Measurements from ENCODE around the gene C1GALT1C1L. TPM values are rescaled to one million over a fixed set of nuclear protein-coding genes. Genes with fewer than 3 reads are reported as not detected.

The C1GALT1C1L gene
- total and polyA plus RNA-seq, 2 experiments from 2014 or later = 0.41 TPM; not detected in 1

GRCh38 chr2:43675646-43676321, 445 bp downstream of the C1GALT1C1L start:
- no peaks in the 10 kb centered on the region for H3K79me2 ChIP-seq (ENCODE audit: insufficient read depth)
- H3F3A ChIP-seq (ENCODE audit: insufficient read depth) = no peaks in the 10 kb centered on the region
- TF ChIP-seq EZH2 (IDR thresholded peaks at IDR 0.05; ENCODE audit: insufficient read depth, poor library complexity, severe bottlenecking) (no peak), EZH2phosphoT487 (IDR thresholded peaks at IDR 0.05; ENCODE audit: insufficient read depth, low read depth) (no peak)
- H3K36me3 ChIP-seq (ENCODE audit: low read depth) = no peaks in the 10 kb centered on the region
- no peaks in the 10 kb centered on the region for H4K20me1 ChIP-seq (ENCODE audit: insufficient read depth)
- DNase-seq = peak; percentile 4
- 56 to 57% methylated on average over 14 of the region's 14 CpGs for WGBS, 2 experiments (ENCODE audit: low coverage in 1 of 2, low lambda C conversion rate in 2 of 2, missing lambda C conversion rate in 2 of 2)
- H3K4me1 ChIP-seq (ENCODE audit: insufficient read depth) = no peaks in the 10 kb centered on the region
- peak overlapping the region; percentile 60 for H3K9ac ChIP-seq
- no peak overlapping the region for H3K27ac ChIP-seq
- H2AFZ ChIP-seq = peak overlapping the region; percentile 90
- in situ Hi-C loops (cut with MboI) = no loop called here
- H3K4me3 ChIP-seq = peak overlapping the region; percentile 72
- peaks cover 6% of the 10 kb centered on the region for H3K9me3 ChIP-seq (ENCODE audit: low read depth)
- no peaks in the 10 kb centered on the region for H3K27me3 ChIP-seq (replicated peaks; ENCODE audit: insufficient read depth)
- no peaks in the 10 kb centered on the region for H3K9me2 ChIP-seq (ENCODE audit: insufficient read depth)
- H3K4me2 ChIP-seq (ENCODE audit: unreplicated experiment) = peak overlapping the region; percentile 74

- H3K9me3 ChIP-seq (ENCODE audit: low read depth) = no peaks in the 10 kb centered on the region
- no peak for TF ChIP-seq EZH2 (IDR thresholded peaks at IDR 0.05; ENCODE audit: insufficient read depth, poor library complexity, severe bottlenecking)
- no peak for TF ChIP-seq EZH2phosphoT487 (IDR thresholded peaks at IDR 0.05; ENCODE audit: insufficient read depth, low read depth)
- no peaks in the 10 kb centered on the region for H3F3A ChIP-seq (ENCODE audit: insufficient read depth)
- in situ Hi-C loops (cut with MboI) = no loop called here
- H3K4me1 ChIP-seq (ENCODE audit: insufficient read depth) = no peaks in the 10 kb centered on the region
- no peaks in the 10 kb centered on the region for H3K27me3 ChIP-seq (replicated peaks; ENCODE audit: insufficient read depth)
- no peak overlapping the region for H3K4me2 ChIP-seq (ENCODE audit: unreplicated experiment)
- 83 to 89% methylated on average over 3 of the region's 3 CpGs for WGBS, 2 experiments (ENCODE audit: low coverage in 1 of 2, low lambda C conversion rate in 2 of 2, missing lambda C conversion rate in 2 of 2)
- no peak overlapping the region for H3K27ac ChIP-seq
- H3K9me2 ChIP-seq (ENCODE audit: insufficient read depth) = no peaks in the 10 kb centered on the region; the same call in 1 of the 2 replicates
- DNase-seq = no peak
- H3K79me2 ChIP-seq (ENCODE audit: insufficient read depth) = no peaks in the 10 kb centered on the region
- H4K20me1 ChIP-seq (ENCODE audit: insufficient read depth) = no peaks in the 10 kb centered on the region
- H2AFZ ChIP-seq = no peak overlapping the region
- no peaks in the 10 kb centered on the region for H3K36me3 ChIP-seq (ENCODE audit: low read depth)
- no peak overlapping the region for H3K9ac ChIP-seq
- H3K4me3 ChIP-seq = no peak overlapping the region
Observed at GRCh38 chr2:43657241-43657640, 19.0 kb downstream of the C1GALT1C1L start.

GRCh38 chr2:43653506-43653905, 22.7 kb downstream of the C1GALT1C1L start:
- H2AFZ ChIP-seq = no peak overlapping the region
- peaks cover 6% of the 10 kb centered on the region; the same call in 1 of the 2 replicates for H3F3A ChIP-seq (ENCODE audit: insufficient read depth)
- H3K9ac ChIP-seq = no peak overlapping the region
- H3K27ac ChIP-seq = no peak overlapping the region
- H3K36me3 ChIP-seq (ENCODE audit: low read depth) = no peaks in the 10 kb centered on the region
- no peak overlapping the region for H3K4me2 ChIP-seq (ENCODE audit: unreplicated experiment)
- H3K9me2 ChIP-seq (ENCODE audit: insufficient read depth) = no peaks in the 10 kb centered on the region; the same call in 1 of the 2 replicates
- no peaks in the 10 kb centered on the region for H3K79me2 ChIP-seq (ENCODE audit: insufficient read depth)
- TF ChIP-seq EZH2phosphoT487 (IDR thresholded peaks at IDR 0.05; ENCODE audit: insufficient read depth, low read depth) (no peak), EZH2 (IDR thresholded peaks at IDR 0.05; ENCODE audit: insufficient read depth, poor library complexity, severe bottlenecking) (no peak)
- WGBS, 2 experiments (ENCODE audit: low coverage in 1 of 2, low lambda C conversion rate in 2 of 2, missing lambda C conversion rate in 2 of 2) = 88 to 90% methylated on average over 2 of the region's 2 CpGs
- no peak for DNase-seq
- H3K9me3 ChIP-seq (ENCODE audit: low read depth) = no peaks in the 10 kb centered on the region
- peaks cover 8% of the 10 kb centered on the region; the same call in 1 of the 2 replicates for H3K4me1 ChIP-seq (ENCODE audit: insufficient read depth)
- in situ Hi-C loops (cut with MboI) = no loop called here
- no peak overlapping the region for H3K4me3 ChIP-seq
- no peaks in the 10 kb centered on the region for H4K20me1 ChIP-seq (ENCODE audit: insufficient read depth)
- no peaks in the 10 kb centered on the region for H3K27me3 ChIP-seq (replicated peaks; ENCODE audit: insufficient read depth)

GRCh38 chr2:43648994-43649701, 27.1 kb downstream of the C1GALT1C1L start:
- H2AFZ ChIP-seq = peak overlapping the region; percentile 18; the same call in 1 of the 2 replicates
- no peak overlapping the region for H3K4me2 ChIP-seq (ENCODE audit: unreplicated experiment)
- H3K79me2 ChIP-seq (ENCODE audit: insufficient read depth) = no peaks in the 10 kb centered on the region
- no peaks in the 10 kb centered on the region for H3K36me3 ChIP-seq (ENCODE audit: low read depth)
- H4K20me1 ChIP-seq (ENCODE audit: insufficient read depth) = no peaks in the 10 kb centered on the region
- no peak overlapping the region for H3K9ac ChIP-seq
- peaks cover 6% of the 10 kb centered on the region; the same call in 1 of the 2 replicates for H3F3A ChIP-seq (ENCODE audit: insufficient read depth)
- H3K4me3 ChIP-seq = no peak overlapping the region
- H3K9me3 ChIP-seq (ENCODE audit: low read depth) = no peaks in the 10 kb centered on the region
- H3K9me2 ChIP-seq (ENCODE audit: insufficient read depth) = no peaks in the 10 kb centered on the region
- H3K4me1 ChIP-seq (ENCODE audit: insufficient read depth) = peaks cover 8% of the 10 kb centered on the region; the same call in 1 of the 2 replicates
- TF ChIP-seq EZH2 (IDR thresholded peaks at IDR 0.05; ENCODE audit: insufficient read depth, poor library complexity, severe bottlenecking) = no peak
- TF ChIP-seq EZH2phosphoT487 (IDR thresholded peaks at IDR 0.05; ENCODE audit: insufficient read depth, low read depth) = no peak
- 73 to 87% methylated on average over 3 of the region's 3 CpGs for WGBS, 2 experiments (ENCODE audit: low coverage in 1 of 2, low lambda C conversion rate in 2 of 2, missing lambda C conversion rate in 2 of 2)
- no peaks in the 10 kb centered on the region for H3K27me3 ChIP-seq (replicated peaks; ENCODE audit: insufficient read depth)
- no peak for DNase-seq
- no peak overlapping the region for H3K27ac ChIP-seq
- in situ Hi-C loops (cut with MboI) = no loop called here
